ENCODE measurements around the gene CNPY1.

Gene CNPY1

DNA sequence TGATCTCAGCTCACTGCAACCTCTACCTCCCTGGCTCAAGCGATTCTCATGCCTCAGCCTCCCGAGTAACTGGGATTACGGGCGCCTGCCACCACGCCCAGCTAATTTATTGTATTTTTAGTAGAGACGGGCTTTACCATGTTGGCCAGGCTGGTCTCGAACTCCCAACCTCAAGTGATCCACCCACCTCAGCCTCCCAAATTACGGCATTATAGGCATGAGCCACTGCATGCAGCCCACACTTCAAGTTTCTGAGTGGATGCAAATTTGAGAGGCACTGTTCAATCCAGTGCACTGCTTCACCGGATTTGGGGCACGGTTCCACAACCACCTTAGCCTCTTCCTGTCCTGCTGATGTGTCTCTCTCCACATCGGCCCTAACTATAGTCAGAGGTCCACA is 16.5 kb downstream of the CNPY1 start:
- TF ChIP-seq, protein P1, sequence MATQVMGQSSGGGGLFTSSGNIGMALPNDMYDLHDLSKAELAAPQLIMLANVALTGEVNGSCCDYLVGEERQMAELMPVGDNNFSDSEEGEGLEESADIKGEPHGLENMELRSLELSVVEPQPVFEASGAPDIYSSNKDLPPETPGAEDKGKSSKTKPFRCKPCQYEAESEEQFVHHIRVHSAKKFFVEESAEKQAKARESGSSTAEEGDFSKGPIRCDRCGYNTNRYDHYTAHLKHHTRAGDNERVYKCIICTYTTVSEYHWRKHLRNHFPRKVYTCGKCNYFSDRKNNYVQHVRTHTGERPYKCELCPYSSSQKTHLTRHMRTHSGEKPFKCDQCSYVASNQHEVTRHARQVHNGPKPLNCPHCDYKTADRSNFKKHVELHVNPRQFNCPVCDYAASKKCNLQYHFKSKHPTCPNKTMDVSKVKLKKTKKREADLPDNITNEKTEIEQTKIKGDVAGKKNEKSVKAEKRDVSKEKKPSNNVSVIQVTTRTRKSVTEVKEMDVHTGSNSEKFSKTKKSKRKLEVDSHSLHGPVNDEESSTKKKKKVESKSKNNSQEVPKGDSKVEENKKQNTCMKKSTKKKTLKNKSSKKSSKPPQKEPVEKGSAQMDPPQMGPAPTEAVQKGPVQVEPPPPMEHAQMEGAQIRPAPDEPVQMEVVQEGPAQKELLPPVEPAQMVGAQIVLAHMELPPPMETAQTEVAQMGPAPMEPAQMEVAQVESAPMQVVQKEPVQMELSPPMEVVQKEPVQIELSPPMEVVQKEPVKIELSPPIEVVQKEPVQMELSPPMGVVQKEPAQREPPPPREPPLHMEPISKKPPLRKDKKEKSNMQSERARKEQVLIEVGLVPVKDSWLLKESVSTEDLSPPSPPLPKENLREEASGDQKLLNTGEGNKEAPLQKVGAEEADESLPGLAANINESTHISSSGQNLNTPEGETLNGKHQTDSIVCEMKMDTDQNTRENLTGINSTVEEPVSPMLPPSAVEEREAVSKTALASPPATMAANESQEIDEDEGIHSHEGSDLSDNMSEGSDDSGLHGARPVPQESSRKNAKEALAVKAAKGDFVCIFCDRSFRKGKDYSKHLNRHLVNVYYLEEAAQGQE (IDR thresholded peaks at IDR 0.05; ENCODE audit: insufficient read depth in 1 of 2, low read depth in 2 of 2, low read length in 2 of 2), result no peak
- no peak for TF ChIP-seq POLR2AphosphoS5 (IDR thresholded peaks at IDR 0.05; ENCODE audit: low read depth, low read length)
- no peak for TF ChIP-seq TAF1 (IDR thresholded peaks at IDR 0.05; ENCODE audit: borderline replicate concordance, insufficient read depth, low read length)
- no peak for TF ChIP-seq SIN3A (IDR thresholded peaks at IDR 0.05; ENCODE audit: borderline replicate concordance, insufficient read depth, low read length)
- no peak for TF ChIP-seq FOXP2 (optimal IDR thresholded peaks at IDR 0.05; ENCODE audit: borderline replicate concordance, extremely low read depth, extremely low read length, insufficient read depth)

DNA sequence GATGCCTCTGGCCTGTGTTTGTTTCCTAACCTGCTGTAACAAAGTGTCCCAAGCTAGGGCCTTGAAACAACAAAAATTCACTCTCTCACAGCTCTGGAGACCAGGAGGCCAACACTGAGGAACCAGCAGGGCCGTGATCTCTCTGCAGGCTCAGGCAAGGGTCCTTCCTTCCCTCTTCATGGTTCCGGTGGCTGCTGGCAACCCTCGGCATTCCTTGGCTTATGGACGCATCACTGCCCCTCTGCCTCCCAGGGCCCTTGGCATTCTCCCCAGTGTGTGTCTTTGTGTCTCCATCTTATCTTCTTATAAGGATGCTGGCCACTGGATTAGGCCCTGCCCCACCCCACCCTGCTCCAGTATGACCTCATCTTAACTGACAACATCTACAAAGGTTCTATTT is 17.0 kb downstream of the CNPY1 start:
- TF ChIP-seq TAF1 (IDR thresholded peaks at IDR 0.05; ENCODE audit: borderline replicate concordance, insufficient read depth, low read length) (no peak), POLR2AphosphoS5 (IDR thresholded peaks at IDR 0.05; ENCODE audit: low read depth, low read length) (no peak), SIN3A (IDR thresholded peaks at IDR 0.05; ENCODE audit: borderline replicate concordance, insufficient read depth, low read length) (no peak)

DNA sequence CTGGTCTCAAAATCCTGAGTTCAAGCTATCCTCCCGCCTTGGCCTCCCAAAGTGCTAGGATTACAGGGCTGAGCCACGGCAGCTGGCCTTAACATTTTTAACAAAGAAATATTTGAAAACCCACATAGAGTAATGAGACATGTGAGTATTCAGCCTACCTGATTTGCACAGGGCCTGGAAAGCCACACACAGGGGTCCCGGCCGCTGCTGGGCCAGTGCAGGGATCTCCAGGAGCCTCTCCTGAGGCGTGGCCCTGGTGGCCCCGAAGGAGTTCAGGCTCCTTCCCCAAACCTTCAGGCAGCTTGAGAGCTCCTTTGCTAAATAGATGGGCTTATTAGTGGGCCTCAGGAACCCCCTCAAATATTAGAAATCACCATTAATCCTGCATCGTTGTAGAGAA is 18.7 kb downstream of the CNPY1 start:
- no peak for TF ChIP-seq POLR2AphosphoS5 (IDR thresholded peaks at IDR 0.05; ENCODE audit: low read depth, low read length)
- TF ChIP-seq, protein P1 (IDR thresholded peaks at IDR 0.05; ENCODE audit: insufficient read depth in 1 of 2, low read depth in 2 of 2, low read length in 2 of 2), result no peak
- no peak for TF ChIP-seq TAF1 (IDR thresholded peaks at IDR 0.05; ENCODE audit: borderline replicate concordance, insufficient read depth, low read length)
- no peak for TF ChIP-seq SIN3A (IDR thresholded peaks at IDR 0.05; ENCODE audit: borderline replicate concordance, insufficient read depth, low read length)
- TF ChIP-seq FOXP2 (optimal IDR thresholded peaks at IDR 0.05; ENCODE audit: borderline replicate concordance, extremely low read depth, extremely low read length, insufficient read depth), result no peak

DNA sequence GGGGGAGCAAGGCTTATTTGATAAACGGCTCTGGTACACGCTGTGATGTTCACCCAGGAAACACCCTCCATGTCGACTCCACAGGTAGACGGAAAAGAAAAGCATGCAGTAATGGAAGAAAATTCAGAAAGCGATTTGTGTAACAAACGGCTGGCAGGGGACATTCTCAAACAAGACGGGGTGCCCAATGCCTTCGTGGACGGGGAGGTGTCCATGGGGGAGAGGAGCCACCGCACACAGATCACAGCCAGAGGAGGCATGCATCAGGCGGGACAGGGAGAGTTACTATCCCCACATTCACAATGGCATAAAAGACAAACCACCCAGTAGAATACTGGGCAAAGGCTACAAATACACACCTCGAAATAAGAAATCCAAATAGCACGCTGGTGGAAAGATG is 20.1 kb downstream of the CNPY1 start:
- TF ChIP-seq, protein P1 (IDR thresholded peaks at IDR 0.05; ENCODE audit: insufficient read depth in 1 of 2, low read depth in 2 of 2, low read length in 2 of 2), result no peak
- no peak for TF ChIP-seq TAF1 (IDR thresholded peaks at IDR 0.05; ENCODE audit: borderline replicate concordance, insufficient read depth, low read length)

DNA sequence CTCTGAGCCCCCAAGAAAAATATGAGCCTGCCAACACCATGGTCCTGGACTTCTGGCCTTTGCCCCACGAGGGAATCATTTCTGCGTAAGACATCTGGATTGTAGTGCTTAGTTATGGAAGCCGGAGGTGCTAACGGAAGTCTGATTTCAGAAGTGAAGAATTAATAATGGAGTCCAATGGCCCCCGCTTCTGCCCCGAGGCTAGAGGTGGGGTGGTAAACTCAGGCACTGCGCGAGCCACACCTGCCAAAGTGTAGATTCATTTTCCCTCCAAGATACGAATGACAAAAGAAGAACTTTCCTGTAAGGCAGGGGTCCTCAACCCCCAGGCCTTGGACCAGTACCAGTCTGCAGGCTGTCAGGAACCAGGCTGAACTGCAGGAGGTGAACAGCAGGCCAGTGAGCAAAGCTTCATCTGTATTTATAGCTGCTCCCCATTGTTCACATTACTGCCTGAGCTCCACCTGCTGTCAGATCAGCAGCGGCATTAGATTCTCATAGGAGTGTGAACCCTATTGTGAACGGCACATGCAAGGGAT is 22.3 kb downstream of the CNPY1 start:
- TF ChIP-seq SIN3A (IDR thresholded peaks at IDR 0.05; ENCODE audit: borderline replicate concordance, insufficient read depth, low read length) (no peak), TAF1 (IDR thresholded peaks at IDR 0.05; ENCODE audit: borderline replicate concordance, insufficient read depth, low read length) (no peak), FOXP2 (optimal IDR thresholded peaks at IDR 0.05; ENCODE audit: borderline replicate concordance, extremely low read depth, extremely low read length, insufficient read depth) (no peak), POLR2AphosphoS5 (IDR thresholded peaks at IDR 0.05; ENCODE audit: low read depth, low read length) (no peak)
- TF ChIP-seq, protein P1 (IDR thresholded peaks at IDR 0.05; ENCODE audit: insufficient read depth in 1 of 2, low read depth in 2 of 2, low read length in 2 of 2), result no peak
